ENCODE results near the gene OPN1MW3.

- TF ChIP-seq CTCF (IDR thresholded peaks at IDR 0.05): no peak
- no peak for TF ChIP-seq POLR2A (IDR thresholded peaks at IDR 0.05)
- TF ChIP-seq POLR2AphosphoS5 (IDR thresholded peaks at IDR 0.05): no peak
- no peak for TF ChIP-seq EP300 (IDR thresholded peaks at IDR 0.05)
Measured at GRCh38 chrX:154303476-154303875, 46.1 kb downstream of the OPN1MW3 start.

All from sigmoid colon (tissue), 4 donors.